NCI-H345 treated with DMSO at 0.1 percent for 48 hours (cell line): ENCODE results near the gene NEMP1.
"Not testable (repeated sequence)": the region's sequence is repeated elsewhere in the genome, so short reads cannot be mapped to it uniquely, and the experiment has no call there.

Source experiments
- DNase-seq: peaks from one replicate; lab custom pipeline; 2025; ENCODE audit not compliant: unreplicated experiment; lab: John Stamatoyannopoulos, UW

The NEMP1 gene

GRCh38 chr12:57057067-57057751 is 21.4 kb downstream of the NEMP1 start:
- no peak for DNase-seq

DNA sequence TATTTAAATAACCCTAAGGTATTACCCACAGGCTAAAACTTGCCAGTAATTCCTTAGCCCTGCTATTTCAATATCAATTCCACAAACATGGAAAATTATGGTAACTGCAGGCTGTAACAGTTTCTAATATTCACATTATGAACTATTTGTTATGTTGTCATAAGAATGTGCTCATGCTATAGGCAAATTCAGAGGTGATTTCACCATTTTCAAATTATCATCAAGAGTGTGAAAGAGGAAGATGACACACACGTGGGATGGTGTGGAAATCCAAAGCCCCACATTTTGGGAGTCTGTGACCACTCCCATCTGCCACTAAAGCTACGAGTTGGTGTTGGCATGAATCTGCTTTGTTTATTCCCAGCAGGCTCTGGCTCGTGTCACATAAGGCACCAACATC is 22.8 kb downstream of the NEMP1 start:
- DNase-seq, result no peak

DNA sequence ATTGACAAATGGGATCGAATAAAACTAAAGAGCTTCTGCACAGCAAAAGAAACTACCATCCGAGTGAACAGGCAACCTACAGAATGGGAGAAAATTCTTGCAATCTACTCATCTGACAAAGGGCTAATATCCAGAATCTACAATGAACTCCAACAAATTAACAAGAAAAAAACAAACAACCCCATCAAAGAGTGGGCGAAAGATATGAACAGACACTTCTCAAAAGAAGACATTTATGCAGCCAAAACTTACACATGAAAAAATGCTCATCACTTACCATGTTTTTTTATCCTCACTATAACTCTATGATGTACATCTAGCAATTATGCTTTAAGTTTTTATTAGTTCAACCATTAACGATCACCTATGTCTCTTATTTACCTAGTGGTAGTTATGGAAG is 24.7 kb downstream of the NEMP1 start:
- not testable (repeated sequence) for DNase-seq

DNA sequence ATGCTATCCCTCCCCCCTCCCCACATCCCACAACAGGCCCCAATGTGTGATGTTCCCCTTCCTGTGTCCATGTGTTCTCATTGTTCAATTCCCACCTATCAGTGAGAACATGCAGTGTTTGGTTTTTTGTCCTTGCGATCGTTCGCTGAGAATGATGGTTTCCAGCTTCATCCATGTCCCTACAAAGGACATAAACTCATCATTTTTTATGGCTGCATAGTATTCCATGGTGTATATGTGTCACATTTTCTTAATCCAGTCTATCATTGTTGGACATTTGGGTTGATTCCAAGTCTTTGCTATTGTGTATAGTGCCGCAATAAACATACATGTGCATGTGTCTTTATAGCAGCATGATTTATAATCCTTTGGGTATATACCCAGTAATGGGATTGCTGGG is 25.4 kb downstream of the NEMP1 start:
- DNase-seq, result not testable (repeated sequence)

DNA sequence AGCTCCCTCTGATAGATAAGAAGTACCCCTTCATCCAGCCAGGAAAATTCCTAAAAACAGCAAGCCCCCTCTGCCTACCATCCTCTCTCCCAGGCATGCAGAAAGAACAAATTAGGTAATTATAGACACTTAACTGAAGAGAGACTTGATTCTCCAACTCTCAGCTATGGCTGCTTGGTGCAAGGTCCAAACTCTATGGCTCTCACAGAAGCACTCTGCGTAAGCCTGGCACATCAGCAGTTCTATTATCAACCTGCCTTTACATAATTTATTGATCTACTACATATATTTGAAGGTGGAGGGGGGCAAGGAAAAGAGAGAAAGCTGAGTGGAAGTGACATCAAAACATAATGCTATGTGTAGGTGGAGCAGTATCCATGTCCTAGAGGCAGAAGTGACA is 27.6 kb downstream of the NEMP1 start:
- DNase-seq, result no peak

- DNase-seq, result no peak
Observed at GRCh38 chr12:57049890-57050289, 28.7 kb downstream of the NEMP1 start, which contains the start of gene MYO1A. Gene MYO1A, minus strand, starts transcription at chr12:57050129. Its CDS starts 1,806 bp downstream, at chr12:57048323.

DNA sequence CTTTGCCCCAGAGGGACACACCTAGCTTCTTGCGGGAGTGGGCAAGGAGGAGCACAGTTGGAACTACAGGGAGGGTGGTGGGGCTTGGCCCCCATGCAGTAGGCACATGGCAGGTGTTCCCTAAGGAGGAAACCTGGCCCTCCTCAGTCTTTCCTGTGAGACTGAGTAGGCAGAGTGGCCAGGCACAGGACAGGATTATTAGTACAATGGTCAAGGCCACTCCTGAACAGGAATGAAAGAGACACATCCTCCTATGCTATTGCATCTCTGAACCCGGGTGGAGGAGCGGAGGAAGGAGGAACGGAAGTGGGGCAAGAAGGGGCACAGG is 29.5 kb downstream of the NEMP1 start:
- DNase-seq, result no peak

DNA sequence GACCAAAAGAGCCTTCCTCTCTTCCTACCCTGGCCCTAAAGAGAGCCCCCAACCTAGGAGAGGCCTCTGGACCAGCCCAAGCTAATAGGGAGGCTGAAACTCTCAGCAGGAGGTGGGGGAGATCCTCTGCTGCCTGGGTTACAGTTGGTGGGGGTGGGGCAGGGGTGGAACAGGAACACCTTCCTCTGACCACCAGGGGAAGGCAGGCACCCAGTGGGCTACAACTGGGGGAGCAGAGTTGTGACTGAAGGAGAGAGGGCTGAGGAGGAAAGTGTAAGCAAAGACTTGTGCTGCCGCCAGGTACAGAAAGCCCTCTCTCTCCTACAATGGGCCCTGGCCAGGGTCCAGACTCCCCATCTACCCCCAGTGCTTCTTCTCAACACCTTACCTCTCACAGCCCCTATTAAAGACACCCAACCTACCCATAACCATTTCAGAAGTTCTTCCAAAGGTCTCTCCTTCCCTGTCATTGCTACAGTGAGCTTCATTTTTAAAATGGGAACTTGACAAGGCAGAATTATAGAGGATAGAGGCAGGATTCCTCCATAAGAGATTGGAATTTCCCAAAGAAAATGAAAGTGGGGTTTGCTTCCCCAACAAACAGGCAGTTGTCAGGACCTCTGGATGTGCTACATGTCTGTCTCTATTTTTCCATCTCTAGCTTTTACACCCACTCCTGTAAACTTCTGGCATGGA is 30.0 kb downstream of the NEMP1 start:
- DNase-seq, result no peak

DNA sequence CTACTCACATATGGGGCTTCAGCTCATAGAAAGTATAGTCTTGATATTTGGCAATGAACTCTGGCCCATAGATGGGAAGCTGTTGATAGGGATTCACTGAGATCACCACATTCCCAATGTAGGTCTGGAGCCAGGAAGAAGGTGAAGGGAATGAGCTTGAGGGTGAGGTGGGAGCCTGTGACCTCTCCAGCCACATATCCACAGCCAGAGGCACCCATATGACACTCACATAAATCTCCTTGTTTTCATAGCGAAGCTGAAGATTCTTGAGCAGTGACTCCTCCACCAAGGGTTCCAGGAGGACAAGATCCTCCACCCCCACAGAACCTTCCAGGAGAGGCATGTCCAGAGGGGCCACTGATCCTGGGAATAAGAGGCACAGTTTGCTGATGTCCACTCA is 30.6 kb downstream of the NEMP1 start:
- DNase-seq, result no peak

- DNase-seq, result no peak
Observed at GRCh38 chr12:57046947-57047890, 31.4 kb downstream of the NEMP1 start.

- no peak for DNase-seq
Observed at GRCh38 chr12:57046086-57046791, 32.4 kb downstream of the NEMP1 start.

DNA sequence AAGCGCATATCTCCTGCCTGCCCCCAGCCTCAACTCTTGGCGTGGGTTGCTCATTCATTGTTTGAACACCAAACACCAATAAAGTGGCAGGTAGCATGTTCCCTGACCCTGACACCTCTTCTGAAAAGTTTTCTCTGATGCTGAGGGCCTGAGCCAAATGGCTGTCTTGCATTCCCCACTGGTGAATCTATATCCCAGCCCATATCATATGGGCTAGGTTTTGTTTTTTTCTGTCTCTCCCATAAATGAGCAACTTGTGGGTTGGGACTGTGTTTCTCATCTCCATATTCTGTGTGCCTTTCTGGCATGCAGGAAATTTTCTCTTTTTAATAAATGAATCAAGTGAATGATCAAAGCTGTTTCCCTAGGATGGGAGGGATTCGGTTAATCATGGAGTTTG is 33.7 kb downstream of the NEMP1 start:
- DNase-seq, result no peak

- DNase-seq, result no peak
Observed at GRCh38 chr12:57044468-57044867, 34.1 kb downstream of the NEMP1 start.

DNA sequence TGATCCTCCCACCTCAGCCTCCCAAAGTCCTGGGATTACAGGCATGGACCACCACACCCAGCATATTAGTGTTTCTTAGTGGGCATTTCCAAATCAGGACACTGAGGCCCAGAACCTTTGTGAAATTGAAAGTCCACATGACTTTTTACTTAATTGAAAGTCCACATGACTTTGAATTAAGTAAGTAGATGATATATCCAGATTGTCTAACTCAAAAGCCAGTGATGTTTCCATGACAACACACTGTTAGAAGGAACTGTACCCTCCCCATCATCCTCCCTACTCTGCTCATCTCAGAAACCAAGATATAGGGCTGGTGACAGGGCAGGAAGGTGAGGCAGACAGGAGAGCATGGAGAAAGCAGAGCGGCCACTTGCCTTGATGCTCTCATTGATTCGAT is 35.9 kb downstream of the NEMP1 start:
- DNase-seq, result no peak

DNA sequence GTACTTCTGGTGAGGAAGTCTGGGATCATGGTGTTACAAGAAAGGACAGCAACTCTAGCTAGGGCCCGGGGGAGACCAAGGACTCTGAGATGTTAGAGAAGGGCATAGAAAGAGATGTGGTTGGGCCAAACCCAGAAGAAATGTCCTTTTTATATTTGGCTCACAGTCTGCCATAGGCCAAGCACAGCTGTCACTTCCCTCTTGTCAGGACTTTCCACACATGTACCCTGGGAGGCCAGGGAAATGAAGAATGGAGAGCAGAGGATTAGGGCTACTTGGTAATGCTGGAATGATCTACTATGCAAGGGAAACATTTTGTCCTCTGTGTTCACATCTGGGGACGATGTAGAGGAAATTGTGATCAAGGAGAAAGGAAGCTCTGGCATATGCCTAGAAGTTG is 37.8 kb downstream of the NEMP1 start:
- no peak for DNase-seq

DNA sequence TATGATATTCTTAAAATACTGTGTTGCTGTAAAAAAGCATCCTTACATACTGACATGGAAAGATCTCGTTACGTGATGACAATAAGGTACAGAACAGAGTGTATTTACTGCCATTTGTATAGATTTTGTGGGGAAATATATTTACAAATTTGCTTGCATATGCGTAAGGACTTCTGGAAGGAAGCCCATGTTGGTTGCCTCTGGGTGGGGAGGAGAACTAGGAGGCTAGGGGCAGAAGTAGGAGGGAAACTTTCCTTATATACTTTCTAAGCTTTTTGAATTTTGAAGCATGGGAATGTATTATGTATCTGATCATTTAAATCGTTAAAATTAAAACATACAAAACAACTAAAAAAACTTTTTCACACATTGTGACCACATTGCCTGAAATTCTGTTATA is 38.4 kb downstream of the NEMP1 start:
- DNase-seq, result no peak

GRCh38 chr12:57039016-57039798 is 39.4 kb downstream of the NEMP1 start:
- DNase-seq, result no peak

- no peak for DNase-seq
Observed at GRCh38 chr12:57037264-57037663, 41.3 kb downstream of the NEMP1 start.

- DNase-seq, result no peak
Observed at GRCh38 chr12:57033431-57033830, 45.2 kb downstream of the NEMP1 start.

DNA sequence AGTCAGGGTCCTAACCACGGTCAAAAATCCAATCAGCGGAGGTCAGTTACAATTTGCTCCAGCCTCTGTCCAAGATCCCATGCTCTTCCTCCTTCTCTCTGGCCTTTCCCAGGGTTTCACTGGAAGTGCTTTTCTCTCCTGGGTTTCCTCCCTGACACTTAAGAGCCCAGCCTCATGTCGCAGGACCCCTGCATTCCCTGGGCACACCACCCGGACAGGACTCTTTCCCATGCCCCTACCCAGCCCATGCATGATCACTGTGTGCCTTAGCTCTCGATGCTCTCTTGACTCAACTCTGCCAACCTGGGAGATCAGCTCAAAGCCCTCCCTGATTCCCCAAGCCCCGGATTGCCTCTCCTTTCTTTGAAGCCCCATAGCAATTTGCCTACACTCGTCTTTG is 46.8 kb downstream of the NEMP1 start:
- DNase-seq, result no peak
